Stimulated activated CD4-positive, alpha-beta T cell treated with anti-CD3 and anti-CD28 coated beads, Interleukin-12 subunit alpha, Interleukin-12 subunit beta, amount 100 ng/mL, for 4 hours (primary cell): ENCODE results near the gene COL4A3.
A peak's percentile ranks its signal among the peaks of the same experiment; 100 is the strongest.

Experiments used
- DNase-seq: peaks from one replicate; pipeline ENCODE4 v3.0.0-alpha.2; 2020

Gene COL4A3

DNA sequence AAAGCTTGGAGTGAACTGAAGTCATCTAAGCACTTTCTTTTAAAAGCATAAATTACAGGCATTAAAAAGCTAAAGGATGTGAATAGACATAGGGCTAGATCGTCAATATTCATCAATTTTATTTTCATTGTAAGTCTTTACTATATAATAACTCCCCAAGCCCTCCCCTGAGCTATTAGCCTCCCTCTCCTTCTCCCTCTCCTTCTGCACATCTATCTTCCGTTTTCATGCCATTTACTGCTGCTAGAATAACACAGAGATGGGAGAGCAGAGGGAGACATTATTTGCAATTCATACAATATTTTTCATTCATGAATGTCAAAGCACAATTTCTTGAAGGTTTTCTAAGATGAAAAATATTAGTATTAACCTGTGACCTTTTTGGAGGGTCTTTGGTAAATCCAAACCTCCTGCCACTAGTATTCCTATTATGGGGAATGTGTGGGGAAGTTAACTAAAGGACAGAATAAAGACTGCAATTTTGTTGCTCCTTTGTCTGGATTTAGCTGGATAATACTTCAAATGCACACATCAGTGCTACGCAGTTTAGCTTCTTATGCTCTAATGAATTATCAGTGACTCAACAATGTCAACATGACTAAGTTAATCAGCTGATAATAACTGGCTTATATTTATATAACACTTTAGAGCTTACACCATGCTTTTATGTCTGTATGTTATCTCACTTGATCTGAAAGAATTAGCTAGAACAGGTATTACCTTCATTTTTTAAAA, 132.4 kb downstream of the COL4A3 start:
- DNase-seq: no peak

GRCh38 chr2:227301523-227301922, 137.1 kb downstream of the COL4A3 start:
- no peak for DNase-seq

GRCh38 chr2:227308784-227309183, 144.4 kb downstream of the COL4A3 start:
- no peak for DNase-seq

DNA sequence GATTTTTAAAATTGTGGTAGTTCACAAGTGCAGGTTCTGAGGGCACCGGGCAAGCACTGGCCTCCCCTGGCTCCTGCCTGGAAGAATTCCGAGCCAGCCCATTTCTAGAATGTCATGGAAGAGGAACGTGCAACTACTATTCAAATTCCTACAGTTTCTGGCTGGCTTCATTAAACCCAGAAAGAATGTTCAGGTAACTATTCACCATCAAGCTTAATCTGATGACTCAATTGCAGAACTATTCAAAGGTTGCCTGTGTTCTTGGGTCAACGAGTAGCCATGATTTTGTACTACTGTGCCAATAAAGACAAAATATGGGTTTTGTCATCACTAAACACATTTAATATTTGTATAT, 146.3 kb downstream of the COL4A3 start:
- DNase-seq: no peak

DNA sequence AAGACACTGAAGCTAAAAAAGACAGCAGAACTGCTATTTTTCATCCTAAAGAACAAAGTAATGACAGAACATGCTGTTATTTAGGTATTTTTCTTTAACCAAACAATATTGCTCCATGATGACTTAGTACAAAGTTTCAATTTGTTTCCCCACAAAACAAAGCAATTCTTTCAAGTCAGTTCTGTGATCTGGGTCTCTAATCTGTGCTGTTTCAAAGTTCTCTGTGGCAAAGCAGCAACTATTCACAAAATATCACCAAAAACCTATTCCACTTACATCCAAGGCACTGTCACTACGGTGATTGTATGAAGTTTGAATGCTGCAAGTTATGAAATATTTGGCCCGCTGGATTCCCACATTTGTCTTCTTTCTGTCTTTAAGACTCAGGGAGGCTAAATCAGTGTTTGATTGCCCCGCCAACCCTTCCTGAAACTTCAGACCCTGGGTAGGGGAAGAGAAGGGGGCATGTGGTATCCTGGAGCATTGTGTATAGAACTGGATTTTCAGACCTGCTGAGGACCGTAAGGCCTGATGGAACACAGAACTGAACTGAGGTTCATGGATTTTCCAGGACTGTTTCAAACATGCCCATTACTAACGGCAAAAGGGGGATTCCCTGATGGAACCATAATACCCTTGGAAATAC, 147.6 kb downstream of the COL4A3 start:
- DNase-seq: no peak

DNA sequence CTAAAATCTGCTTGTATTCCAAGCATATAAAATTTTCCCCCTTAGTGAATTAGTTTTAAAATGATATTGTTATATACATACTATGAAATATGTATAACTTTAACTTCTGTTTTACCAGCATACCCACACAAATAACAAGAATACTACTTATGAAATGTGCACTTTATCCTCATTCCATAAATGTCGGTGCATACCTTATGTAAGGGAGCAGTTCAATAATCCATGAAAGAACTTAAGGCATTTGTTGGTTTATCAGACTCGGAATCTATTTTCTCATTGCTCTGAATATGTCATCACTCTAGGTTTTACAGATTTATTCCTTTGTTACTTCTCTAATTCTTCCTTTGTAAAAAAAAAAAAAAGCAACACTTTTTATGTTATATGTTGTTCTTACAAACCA, 148.2 kb downstream of the COL4A3 start:
- no peak for DNase-seq

DNA sequence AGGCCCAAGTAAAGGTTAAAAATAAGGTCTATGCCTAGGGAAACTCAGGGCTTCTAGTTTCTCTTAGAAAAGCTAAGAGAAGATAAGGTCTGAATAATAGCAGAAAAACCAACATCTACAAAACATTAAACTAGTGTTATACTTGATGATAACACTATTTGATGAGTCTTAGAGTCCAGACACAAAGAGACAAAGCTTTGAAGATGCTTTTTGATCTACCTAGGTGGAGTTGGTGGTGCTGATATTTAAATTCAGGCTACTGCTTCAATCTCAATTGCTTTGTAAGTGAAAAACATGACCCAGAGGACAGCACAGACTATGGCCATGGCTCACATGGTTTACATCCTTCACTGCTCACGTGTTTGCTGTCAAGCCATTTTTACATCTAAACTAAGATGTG, 148.9 kb downstream of the COL4A3 start:
- DNase-seq: no peak

- no peak for DNase-seq
Observed at GRCh38 chr2:227317834-227318233, 153.4 kb downstream of the COL4A3 start.

DNA sequence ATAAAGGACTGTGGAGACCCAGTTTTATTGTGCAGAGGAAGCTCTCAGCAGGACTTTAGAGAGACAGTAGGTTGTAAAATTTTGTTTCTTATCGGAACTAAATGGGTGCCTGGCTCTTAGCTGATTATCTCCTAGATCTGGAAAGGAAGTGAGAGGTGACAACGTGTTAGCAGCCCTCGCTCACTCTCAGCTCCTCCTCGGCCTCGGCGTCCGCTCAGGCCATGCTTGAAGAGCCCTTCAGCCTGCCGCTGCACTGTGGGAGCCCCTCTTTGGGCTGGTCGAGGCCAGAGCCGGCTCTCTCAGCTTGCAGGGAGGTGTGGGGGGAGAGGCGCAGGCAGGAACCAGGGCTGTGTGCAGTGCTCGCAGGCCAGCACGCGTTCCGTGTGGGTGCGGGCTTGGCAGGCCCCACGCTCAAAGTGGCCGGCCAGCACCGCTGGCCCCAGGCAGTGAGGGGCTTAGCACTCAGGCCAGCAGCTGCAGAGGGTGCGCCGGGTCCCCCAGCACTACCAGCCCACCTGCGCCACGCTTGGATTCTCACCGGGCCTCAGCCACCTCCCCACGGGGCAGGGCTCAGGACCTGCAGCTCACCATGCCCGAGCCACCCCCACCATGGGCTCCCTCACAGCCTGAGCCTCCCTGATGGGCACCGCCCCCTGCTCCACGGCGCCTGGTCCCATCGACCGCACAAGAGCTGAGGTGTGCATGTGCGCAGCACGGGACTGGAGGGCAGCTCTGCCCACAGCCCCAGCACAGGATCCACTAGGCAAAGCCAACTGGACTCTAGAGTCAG, 156.1 kb downstream of the COL4A3 start:
- no peak for DNase-seq

GRCh38 chr2:227322530-227323205, 158.2 kb downstream of the COL4A3 start:
- no peak for DNase-seq

GRCh38 chr2:227323818-227324217, 159.4 kb downstream of the COL4A3 start:
- no peak for DNase-seq

GRCh38 chr2:227324642-227324994, 160.2 kb downstream of the COL4A3 start:
- DNase-seq: no peak

DNA sequence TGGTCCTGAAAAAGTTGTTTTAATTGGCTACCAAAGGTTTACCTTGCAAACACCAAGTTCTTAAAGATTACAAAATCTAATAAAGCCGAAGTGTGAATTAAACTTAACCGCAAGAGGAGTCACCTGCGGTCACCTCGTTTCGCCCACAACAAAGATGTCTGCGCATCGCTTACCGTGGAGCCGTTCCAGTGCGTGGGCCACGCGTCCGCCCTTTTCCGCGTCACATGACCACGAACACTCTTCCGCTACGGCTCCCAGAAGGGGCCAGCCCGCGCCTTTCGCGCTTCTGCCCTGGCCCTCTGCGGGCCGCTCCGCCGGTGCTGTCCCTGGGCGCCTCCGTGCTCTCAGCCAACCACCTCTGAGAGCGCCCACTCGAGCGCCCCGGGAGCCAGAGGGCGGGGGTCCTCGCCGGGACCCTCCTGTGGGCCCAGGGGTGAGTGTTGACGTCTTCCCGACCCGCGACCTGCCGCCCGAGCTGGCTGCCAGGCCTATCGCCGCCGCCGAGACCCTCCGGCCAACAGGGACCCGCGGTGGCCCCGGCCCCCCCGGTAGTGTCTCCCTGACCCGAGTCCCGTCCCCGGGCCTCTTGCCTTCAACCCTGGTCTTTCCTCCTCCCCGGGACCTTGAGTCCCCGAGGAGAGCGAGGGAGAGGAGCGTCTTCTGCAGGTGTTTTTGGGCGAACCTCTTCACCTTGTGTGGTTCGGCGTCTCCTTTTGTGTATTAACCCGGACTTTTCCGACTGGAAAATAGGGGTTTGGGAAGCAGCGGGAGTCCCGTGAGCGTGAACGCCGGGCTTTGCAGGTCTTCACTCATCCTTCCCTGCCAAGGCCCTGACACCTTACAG, 160.8 kb downstream of the COL4A3 start, which contains the start of gene MFF:
TSS of gene MFF (plus strand) at position 257 of the 844 bp plus-strand sequence. CDS start 5,415 bp downstream, outside the sequence.
- peak; percentile 89 for DNase-seq

- no peak for DNase-seq
Observed at GRCh38 chr2:227325839-227326195, 161.4 kb downstream of the COL4A3 start.

- DNase-seq: no peak
Observed at GRCh38 chr2:227326783-227327182, 162.4 kb downstream of the COL4A3 start.

- DNase-seq: no peak
Observed at GRCh38 chr2:227335713-227336112, 171.3 kb downstream of the COL4A3 start.

DNA sequence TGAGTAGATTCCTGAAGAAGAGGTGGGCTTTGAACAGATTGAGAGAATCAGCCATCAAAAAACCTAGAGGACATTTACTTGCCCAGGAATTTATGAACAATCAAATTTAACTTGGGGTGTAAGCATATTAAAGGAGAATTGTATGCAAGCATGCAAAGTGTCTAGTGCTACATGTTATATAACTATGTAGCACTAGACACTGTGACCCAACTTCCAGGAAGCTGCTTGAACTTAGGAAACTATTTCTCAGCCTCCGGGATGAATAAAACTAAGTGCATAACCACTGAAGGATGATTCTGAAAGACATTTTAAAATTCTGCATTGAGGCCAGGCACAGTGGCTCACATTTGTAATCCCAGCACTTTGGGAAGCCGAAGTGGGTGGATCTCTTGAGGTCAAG, 173.0 kb downstream of the COL4A3 start:
- DNase-seq: no peak

- no peak for DNase-seq
Observed at GRCh38 chr2:227339098-227339599, 174.7 kb downstream of the COL4A3 start.

- no peak for DNase-seq
Observed at GRCh38 chr2:227340106-227340505, 175.7 kb downstream of the COL4A3 start.

DNA sequence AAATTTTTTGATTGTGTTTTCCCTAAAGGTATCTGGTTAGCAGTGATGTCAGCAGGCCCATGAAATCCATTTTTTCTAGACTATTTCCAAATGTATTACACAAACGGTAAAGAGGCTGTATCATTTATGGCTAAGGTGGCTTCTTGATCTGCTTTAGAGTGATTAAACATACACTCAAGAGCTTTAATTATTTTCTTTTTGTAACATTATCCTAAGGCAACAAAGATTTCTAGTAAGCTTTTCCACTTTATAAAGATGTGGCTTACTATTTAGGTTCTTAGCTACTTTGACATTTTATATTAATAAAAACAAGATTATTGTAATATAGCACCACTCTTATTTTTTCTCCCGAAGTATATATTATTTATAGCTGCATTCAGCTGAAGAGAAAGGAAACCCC, 177.1 kb downstream of the COL4A3 start:
- DNase-seq: no peak

GRCh38 chr2:227344231-227344630, 179.8 kb downstream of the COL4A3 start:
- no peak for DNase-seq

DNA sequence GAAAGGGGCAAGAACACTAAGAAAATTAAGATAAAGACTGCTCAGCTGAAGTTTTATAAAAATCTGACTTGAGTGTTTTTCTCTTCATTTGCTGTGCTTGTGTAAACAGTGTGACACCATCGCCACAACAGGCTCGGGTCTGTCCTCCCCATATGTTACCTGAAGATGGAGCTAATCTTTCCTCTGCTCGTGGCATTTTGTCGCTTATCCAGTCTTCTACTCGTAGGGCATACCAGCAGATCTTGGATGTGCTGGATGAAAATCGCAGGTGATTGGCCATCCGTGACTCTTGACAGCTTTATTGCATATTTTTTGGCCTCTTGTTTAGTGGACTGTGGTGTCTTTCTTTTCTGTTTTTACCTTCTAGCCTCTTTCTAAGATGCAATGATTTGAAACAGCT, 182.7 kb downstream of the COL4A3 start:
- DNase-seq: no peak
